Smooth muscle cell (in vitro differentiated cells): ENCODE results near the gene ZNF440. TPM values are rescaled to one million over a fixed set of nuclear protein-coding genes. Genes with fewer than 3 reads are reported as not detected.
"Not testable (repeated sequence)": the region's sequence is repeated elsewhere in the genome, so short reads cannot be mapped to it uniquely, and the experiment has no call there.

Experiments
- DNase-seq: peaks from one replicate; lab custom pipeline; 2025; ENCODE audit not compliant: unreplicated experiment; lab: John Stamatoyannopoulos, UW
- H2AFZ ChIP-seq: fragments of 200-600 bp; sonication (generic); 2 replicates; pipeline ENCODE4 v1.6.0; 2016; ENCODE audit warnings: antibody characterized with exemption, low read depth, mild to moderate bottlenecking
- H3F3A ChIP-seq: fragments of 200-600 bp; sonication (generic); 2 replicates; pipeline ENCODE4 v1.6.0; 2017; ENCODE audit warnings: antibody characterized with exemption, low read depth
- H3K27ac ChIP-seq: fragments of 200-600 bp; sonication (generic); 2 replicates; pipeline ENCODE4 v1.5.1; 2016; ENCODE audit warnings: low read depth, mild to moderate bottlenecking
- H3K27me3 ChIP-seq: fragments of 200-600 bp; sonication (generic); 2 replicates; pipeline ENCODE4 v1.6.1; 2016; ENCODE audit warnings: low read depth, mild to moderate bottlenecking
- H3K36me3 ChIP-seq: fragments of 200-600 bp; sonication (generic); 2 replicates; pipeline ENCODE4 v1.5.1; 2016; ENCODE audit warnings: low read depth
- H3K4me1 ChIP-seq: fragments of 200-600 bp; sonication (generic); 2 replicates; pipeline ENCODE4 v1.5.1; 2016; ENCODE audit warnings: low read depth
- H3K4me2 ChIP-seq: fragments of 200-600 bp; sonication (generic); 2 replicates; pipeline ENCODE4 v1.6.0; 2016; ENCODE audit warnings: mild to moderate bottlenecking
- H3K4me3 ChIP-seq: fragments of 200-600 bp; sonication (generic); 2 replicates; pipeline ENCODE4 v1.5.1; 2016; ENCODE audit warnings: mild to moderate bottlenecking
- H3K79me2 ChIP-seq: fragments of 200-600 bp; sonication (generic); 2 replicates; pipeline ENCODE4 v1.6.0; 2016; ENCODE audit warnings: low read depth, mild to moderate bottlenecking
- H3K9ac ChIP-seq: fragments of 200-600 bp; sonication (generic); 2 replicates; pipeline ENCODE4 v1.6.0; 2016; ENCODE audit warnings: low read depth
- H3K9me3 ChIP-seq: fragments of 200-600 bp; sonication (generic); replicated peaks from 2 replicates; pipeline ENCODE4 v1.5.1; 2016; ENCODE audit warnings: low read depth
- H4K20me1 ChIP-seq: fragments of 200-600 bp; sonication (generic); 2 replicates; pipeline ENCODE4 v1.6.0; 2016; ENCODE audit warnings: low read depth
- WGBS: methylation state at CpG from one replicate; pipeline ENCODE4 v1.1.7; 2016; ENCODE audit warnings: low lambda C conversion rate; 5-methylcytosine and 5-hydroxymethylcytosine counted together
- polyA plus RNA-seq: library from polyadenylated mRNA; unstranded; fragments of >200 nt; fragmentation: Nextera tagmentation; extraction: Ambion mirVana; gene quantifications from 2 replicates; pipeline ENCODE4 v1.2.1, GENCODE V29; 2016
- total RNA-seq: library from RNA; depleted of rRNA; stranded (reverse); fragments of >200 nt; gene quantifications from 2 replicates; pipeline ENCODE4 v1.2.3, GENCODE V29; 2014
- TF ChIP-seq, protein P1 (sequence below): fragments of 200-600 bp; sonication (generic); IDR thresholded peaks from 2 replicates; pipeline ENCODE4 v1.5.1; 2017; ENCODE audit warnings: borderline replicate concordance, mild to moderate bottlenecking, antibody characterized with exemption; ENCODE audit not compliant: insufficient read depth, poor library complexity, severe bottlenecking

ZNF440 gene
- total and polyA plus RNA-seq, 2 experiments from 2014 or later: 3.6 to 14.5 TPM

DNA sequence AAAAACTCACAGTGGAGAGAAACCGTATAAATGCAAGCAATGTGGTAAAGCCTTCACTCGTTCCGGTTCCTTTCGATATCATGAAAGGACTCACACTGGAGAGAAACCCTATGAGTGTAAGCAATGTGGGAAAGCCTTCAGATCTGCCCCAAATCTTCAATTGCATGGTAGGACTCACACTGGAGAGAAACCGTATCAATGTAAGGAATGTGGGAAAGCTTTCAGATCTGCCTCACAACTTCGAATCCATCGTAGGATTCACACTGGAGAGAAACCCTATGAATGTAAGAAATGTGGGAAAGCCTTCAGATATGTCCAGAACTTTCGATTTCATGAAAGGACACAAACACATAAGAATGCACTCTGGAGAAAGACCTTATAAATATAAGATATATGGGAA is 54.1 kb downstream of the ZNF440 start:
- WGBS: 90% methylated on average over 8 of the region's 8 CpGs
- no peaks in the 10 kb centered on the region for H4K20me1 ChIP-seq
- no peaks in the 10 kb centered on the region for H3K27me3 ChIP-seq
- H3K4me2 ChIP-seq: no peak overlapping the region
- no peak overlapping the region for H2AFZ ChIP-seq
- no peaks in the 10 kb centered on the region for H3K79me2 ChIP-seq
- DNase-seq: no peak
- no peak overlapping the region for H3K4me3 ChIP-seq
- no peak overlapping the region for H3K27ac ChIP-seq
- H3K4me1 ChIP-seq: no peaks in the 10 kb centered on the region
- H3K36me3 ChIP-seq: peaks cover 29% of the 10 kb centered on the region
- no peaks in the 10 kb centered on the region for H3F3A ChIP-seq
- H3K9ac ChIP-seq: no peak overlapping the region
- TF ChIP-seq, protein P1, sequence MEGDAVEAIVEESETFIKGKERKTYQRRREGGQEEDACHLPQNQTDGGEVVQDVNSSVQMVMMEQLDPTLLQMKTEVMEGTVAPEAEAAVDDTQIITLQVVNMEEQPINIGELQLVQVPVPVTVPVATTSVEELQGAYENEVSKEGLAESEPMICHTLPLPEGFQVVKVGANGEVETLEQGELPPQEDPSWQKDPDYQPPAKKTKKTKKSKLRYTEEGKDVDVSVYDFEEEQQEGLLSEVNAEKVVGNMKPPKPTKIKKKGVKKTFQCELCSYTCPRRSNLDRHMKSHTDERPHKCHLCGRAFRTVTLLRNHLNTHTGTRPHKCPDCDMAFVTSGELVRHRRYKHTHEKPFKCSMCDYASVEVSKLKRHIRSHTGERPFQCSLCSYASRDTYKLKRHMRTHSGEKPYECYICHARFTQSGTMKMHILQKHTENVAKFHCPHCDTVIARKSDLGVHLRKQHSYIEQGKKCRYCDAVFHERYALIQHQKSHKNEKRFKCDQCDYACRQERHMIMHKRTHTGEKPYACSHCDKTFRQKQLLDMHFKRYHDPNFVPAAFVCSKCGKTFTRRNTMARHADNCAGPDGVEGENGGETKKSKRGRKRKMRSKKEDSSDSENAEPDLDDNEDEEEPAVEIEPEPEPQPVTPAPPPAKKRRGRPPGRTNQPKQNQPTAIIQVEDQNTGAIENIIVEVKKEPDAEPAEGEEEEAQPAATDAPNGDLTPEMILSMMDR: no peak
- H3K9me3 ChIP-seq: peaks cover 38% of the 10 kb centered on the region

- Histone ChIP-seq H3K27ac (no peak overlapping the region), H3K27me3 (no peaks in the 10 kb centered on the region)
Observed at GRCh38 chr19:11872624-11873023, 58.6 kb downstream of the ZNF440 start.

DNA sequence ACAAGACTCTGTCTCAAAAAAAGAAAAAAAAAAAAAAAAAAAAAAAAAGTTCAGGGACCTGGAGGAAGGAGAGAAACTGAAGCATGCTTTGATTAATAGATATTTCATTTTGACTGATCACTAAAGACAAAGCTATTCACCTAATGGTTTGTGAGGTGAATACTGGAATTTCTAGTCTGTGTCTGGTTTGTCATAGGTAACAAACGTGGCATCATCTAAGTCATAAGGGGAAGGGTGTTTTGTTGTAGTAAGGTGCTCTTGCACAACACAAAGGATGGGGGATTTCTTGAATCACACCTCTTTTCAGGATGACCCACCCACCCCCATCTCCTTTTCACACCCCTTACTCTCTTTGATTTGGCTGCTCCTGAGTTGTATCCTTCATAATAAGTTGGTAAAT is 59.7 kb downstream of the ZNF440 start:
- H3K27me3 ChIP-seq: no peaks in the 10 kb centered on the region
- H3K4me3 ChIP-seq: no peak overlapping the region
- peaks cover 11% of the 10 kb centered on the region for H3K9me3 ChIP-seq
- TF ChIP-seq, protein P1: no peak
- H3K9ac ChIP-seq: no peak overlapping the region
- H3K27ac ChIP-seq: no peak overlapping the region
- no peak for DNase-seq
- H3K36me3 ChIP-seq: peaks cover 4% of the 10 kb centered on the region
- H4K20me1 ChIP-seq: no peaks in the 10 kb centered on the region
- no peaks in the 10 kb centered on the region for H3F3A ChIP-seq
- no peak overlapping the region for H3K4me2 ChIP-seq
- no peaks in the 10 kb centered on the region for H3K4me1 ChIP-seq
- WGBS: 68% methylated on average over 1 of the region's 1 CpG
- no peak overlapping the region for H2AFZ ChIP-seq
- no peaks in the 10 kb centered on the region for H3K79me2 ChIP-seq

More at GRCh38 chr19:11872624-11873023, 58.6 kb downstream of the ZNF440 start:
- Histone ChIP-seq H3K9me3 (peaks cover 21% of the 10 kb centered on the region), H3K4me2 (no peak overlapping the region), H3K4me3 (no peak overlapping the region), H3F3A (no peaks in the 10 kb centered on the region), H3K9ac (no peak overlapping the region), H3K79me2 (no peaks in the 10 kb centered on the region), H3K4me1 (no peaks in the 10 kb centered on the region), H4K20me1 (no peaks in the 10 kb centered on the region), H2AFZ (no peak overlapping the region), H3K36me3 (peaks cover 13% of the 10 kb centered on the region)
- DNase-seq: no peak
- TF ChIP-seq, protein P1: no peak
- WGBS: 93% methylated on average over 9 of the region's 9 CpGs

- H3K4me3 ChIP-seq, H4K20me1 ChIP-seq, H3K4me1 ChIP-seq, H3K36me3 ChIP-seq, H3K9ac ChIP-seq, H3F3A ChIP-seq, H3K4me2 ChIP-seq, H2AFZ ChIP-seq, H3K27me3 ChIP-seq, H3K27ac ChIP-seq, H3K9me3 ChIP-seq, H3K79me2 ChIP-seq: not testable (repeated sequence)
- 57% methylated on average over 16 of the region's 16 CpGs for WGBS
- TF ChIP-seq, protein P1: peak; percentile 44
- peak; percentile 3 for DNase-seq
Observed at GRCh38 chr19:11879687-11880266, 65.7 kb downstream of the ZNF440 start.
